ENCODE results near the gene MGMT.

Gene MGMT

DNA sequence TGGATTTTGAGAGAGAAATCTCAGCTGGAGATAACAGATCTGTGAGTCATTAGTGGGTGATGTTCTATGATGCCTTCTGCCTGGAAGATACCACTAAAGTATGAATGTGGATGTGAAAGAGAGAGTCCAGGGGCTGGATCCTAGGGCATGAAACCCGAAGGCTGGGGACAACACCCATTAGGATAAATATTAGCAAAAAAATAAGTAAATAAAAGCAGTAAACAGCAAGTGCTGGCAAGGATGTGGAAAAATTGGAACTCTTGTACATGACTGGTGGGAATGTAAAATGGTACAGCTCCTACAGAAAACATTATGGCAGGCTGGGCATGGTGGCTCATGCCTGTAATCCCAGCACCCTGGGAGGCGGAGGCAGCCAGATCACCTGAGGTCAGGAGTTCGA is 16.6 kb upstream of the MGMT start:
- DNase-seq (ENCODE audit: low read depth in 3 of 3, low spot score in 1 of 3): no peak

DNA sequence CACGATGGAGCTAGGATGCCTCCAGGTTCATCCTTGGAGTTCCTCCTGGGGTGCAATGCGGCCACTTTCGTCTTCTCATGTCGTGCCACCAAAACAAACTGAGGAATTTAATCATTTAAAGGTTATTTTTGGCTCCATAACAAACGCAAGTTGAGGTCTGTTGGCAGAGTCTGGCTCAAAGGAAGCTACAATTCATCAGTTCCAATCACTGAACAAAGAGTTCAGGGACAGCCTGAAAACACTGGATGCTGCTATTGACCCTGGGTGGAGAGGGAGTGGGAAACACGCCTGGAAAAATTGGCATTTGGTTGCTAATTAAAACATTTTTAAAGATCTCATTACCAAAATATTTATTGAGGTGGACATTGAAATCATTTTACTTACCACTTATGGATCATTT is 11.4 kb upstream of the MGMT start:
- DNase-seq (ENCODE audit: low read depth in 3 of 3, low spot score in 1 of 3): no peak

DNA sequence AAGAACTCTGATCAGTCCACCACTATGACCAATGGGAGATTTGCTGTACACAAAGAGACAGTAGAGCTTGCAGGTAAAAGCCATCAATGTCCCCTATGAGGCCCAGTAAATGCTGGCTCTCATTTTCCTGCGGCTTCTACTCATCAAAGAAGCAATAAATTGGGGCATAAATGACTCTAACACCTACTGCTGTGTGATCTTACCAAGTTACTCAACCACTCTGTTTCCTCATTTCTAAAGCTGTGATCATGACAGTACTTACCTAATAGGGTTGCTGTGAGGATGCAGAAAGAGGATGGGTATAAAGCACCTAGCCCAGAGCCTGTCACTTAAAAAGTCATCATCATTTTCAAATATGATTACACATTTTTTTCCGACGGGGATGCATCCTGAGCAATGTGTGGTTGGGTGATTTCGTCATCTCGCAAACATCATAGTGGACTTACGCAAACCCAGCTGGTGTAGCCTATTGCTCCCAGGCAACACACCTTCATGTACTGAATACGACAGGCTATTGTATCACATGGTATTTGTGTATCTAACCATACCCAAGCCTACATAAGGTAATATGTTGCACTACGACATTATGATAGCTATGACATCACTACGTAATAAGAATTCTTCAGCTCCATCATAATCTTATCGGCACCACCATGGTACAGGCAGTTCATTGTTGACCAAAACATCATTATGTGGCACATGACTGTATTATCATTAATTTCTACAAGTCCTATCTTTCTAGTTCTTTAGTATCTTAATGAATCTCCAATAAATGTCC is 7.1 kb upstream of the MGMT start:
- no peak for DNase-seq (ENCODE audit: low read depth in 3 of 3, low spot score in 1 of 3)

DNA sequence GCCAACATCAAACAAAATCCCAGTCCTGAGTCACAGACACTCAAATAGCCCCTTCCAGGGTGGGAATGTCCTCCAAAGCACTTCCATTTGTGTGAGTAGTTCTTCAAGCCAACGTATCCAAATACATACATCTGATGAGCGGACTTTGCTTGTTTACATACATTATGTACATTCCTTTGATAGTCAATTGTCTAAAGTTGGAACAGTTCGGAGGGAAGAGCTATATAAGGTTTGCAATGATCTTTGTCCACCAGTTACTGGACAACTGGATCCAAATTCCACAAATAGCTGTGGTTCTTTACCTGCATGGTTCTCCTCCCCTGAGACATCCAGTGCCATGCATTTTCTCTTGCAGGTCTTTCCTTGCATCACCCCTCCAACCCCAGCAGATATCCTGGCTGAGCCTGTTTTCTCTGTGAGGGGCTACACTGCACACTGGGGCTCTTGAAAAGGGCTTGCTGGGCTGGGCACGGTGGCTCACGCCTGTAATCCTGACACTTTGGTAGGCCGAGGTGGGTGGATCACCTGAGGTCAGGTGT is 4.7 kb upstream of the MGMT start:
- DNase-seq (ENCODE audit: low read depth in 3 of 3, low spot score in 1 of 3): no peak

DNA sequence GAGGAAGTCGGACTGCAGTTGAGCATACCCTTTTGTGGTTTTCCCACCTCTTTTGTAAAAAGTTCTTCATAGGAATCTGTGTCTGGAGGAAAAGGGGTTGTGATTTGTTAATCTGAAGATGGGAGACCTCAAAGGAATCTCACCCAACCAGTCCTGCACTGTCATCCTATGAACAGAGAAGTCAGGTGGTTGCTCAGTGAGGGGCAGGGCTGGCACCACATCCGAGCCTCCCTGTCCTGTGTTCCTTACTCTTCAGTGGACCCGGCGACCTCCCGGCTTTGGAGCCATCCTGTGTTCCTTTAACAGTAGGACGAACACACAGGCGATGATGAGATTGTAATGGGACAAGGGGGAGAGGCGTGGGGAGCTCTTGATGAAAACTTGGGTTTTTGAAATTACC is 2.8 kb upstream of the MGMT start:
- DNase-seq (ENCODE audit: low read depth in 3 of 3, low spot score in 1 of 3): no peak

DNA sequence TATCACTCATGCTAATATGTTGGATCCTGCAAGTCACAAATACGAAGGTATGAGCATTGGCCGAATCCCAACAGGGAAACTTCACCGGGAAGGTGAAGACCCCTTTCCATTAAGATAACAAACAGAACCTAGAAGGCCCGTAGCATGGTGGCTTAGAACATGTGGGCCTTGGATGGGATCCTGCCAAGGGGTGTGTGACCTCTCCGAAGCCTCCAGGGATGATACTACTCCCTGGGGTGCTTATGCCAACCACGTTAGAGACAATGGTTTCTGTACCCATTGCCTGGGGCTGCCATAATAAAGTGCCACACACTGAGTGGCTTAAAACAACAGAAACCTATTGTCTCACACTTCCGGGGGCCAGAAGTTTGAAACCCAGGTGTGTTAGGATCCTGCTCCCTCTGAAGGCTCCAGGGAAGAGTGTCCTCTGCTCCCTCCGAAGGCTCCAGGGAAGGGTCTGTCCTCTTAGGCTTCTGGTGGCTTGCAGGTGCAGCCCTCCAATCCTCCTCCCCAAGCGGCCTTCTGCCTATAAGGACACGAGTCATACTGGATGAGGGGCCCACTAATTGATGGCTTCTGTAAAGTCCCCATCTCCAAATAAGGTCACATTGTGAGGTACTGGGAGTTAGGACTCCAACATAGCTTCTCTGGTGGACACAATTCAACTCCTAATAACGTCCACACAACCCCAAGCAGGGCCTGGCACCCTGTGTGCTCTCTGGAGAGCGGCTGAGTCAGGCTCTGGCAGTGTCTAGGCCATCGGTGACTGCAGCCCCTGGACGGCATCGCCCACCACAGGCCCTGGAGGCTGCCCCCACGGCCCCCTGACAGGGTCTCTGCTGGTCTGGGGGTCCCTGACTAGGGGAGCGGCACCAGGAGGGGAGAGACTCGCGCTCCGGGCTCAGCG is 992 bp upstream of the MGMT start:
- DNase-seq (ENCODE audit: low read depth in 3 of 3, low spot score in 1 of 3): no peak

DNA sequence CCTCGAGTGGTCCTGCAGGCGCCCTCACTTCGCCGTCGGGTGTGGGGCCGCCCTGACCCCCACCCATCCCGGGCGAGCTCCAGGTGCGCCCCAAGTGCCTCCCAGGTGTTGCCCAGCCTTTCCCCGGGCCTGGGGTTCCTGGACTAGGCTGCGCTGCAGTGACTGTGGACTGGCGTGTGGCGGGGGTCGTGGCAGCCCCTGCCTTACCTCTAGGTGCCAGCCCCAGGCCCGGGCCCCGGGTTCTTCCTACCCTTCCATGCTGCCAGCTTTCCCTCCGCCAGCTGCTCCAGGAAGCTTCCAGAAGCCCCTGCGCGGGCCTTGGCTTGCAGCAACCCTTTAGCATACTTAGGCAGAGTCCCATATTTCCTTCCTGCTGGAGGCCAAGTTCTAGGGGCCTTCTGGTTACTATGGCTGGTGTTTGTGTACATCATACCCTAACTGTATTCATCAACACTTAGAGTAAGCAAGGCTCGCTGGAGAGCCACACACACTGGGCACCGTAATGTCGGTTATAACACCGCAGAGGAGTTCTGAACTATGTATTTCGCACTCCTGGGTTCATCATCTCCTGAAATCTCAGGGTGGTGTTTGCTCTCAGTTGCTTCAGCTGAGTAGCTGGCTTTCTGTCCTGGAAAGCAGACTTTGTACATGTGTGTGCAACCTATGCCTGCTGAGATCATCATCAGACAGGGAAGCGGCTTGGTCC is 471 bp downstream of the MGMT start:
- no peak for DNase-seq (ENCODE audit: low read depth in 3 of 3, low spot score in 1 of 3)

DNA sequence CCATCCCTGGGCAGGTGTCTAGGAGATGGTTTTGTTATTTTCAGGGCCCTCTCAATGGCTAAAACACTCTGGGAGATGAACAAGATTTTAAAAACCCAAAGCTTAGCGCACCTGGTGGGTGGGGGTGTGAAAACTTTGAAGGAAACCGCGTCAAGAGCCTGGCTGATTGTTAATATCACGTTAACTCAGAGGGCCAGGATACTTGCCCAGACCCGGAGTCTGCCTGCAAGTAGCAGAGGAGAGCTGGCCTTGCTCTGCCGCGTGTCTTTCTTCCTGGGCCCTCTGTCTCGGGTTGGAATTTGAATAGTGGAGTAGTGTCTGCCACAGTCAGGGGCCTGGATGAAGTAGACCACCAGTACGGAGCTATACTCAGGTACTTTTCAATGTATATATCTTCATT is 1.1 kb downstream of the MGMT start:
- no peak for DNase-seq (ENCODE audit: low read depth in 3 of 3, low spot score in 1 of 3)

DNA sequence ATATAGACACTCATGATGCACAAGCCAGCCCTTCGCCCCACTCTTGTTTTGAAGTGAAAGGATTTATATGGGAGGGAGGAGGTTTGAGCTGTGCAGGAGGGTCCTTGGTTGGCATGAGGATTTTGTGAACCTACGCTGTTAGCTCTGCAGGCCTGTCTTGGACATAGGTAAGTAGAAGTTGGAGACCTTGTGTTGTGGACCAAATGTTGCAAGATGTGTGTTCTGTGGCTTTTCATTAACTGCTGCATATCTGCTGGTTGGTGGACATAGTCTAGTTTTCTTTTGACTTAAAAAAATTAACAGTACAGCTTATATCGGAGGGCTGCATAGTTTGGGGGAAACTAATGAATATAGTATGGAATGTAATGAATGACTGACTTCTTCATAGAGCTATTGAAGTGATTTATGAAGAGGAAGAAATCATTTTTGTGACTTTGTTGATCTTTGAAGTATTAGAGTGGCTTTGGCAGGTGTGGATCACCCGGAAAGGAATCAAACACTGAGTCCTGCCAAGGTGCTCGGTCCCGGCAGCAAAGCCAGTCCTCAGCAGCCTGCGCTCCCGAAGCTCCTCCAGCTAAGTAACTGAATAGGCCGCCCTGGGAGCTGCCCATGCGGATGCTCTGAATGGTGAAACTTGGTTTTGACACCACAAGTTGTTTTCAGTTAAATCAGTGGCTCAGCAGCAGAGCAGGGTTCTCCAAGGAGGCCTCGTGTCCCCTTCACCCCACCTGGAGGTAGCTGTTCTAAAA is 3.2 kb downstream of the MGMT start:
- no peak for DNase-seq (ENCODE audit: low read depth in 3 of 3, low spot score in 1 of 3)

DNA sequence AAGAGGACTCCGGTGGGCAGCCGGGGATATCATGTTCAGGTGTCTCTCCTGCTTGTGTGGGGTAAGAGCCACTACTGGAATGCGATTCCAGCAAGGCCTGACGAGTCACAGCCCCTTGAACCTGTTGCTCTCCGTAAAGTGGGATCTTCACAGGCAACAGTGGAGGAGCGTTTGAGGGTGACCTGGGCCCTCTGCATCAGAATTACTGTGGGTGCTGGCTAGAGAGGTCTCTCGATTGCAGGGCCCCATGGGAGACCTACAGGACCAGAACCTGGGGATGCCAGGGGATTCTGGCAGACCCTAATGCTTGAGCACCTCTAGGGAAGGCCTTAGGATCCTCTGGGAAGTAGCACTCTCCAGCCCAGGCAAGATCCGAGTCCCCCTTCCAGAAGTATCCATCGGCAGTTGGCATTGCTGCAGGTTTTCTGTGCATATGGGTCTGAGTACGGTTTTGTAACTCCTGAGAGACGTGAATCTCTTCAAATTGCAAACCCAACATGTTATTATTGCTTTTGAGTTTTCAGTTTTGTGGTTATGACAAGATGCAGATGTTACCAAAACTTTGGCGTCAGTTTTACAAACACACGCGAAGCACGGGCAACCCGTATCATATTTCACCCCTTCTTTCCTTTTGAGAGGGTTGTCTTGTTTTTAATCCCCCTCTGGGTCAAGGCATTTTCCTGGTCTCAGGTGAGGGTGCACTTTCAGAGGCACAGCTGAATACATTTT is 4.6 kb downstream of the MGMT start:
- no peak for DNase-seq (ENCODE audit: low read depth in 3 of 3, low spot score in 1 of 3)

DNA sequence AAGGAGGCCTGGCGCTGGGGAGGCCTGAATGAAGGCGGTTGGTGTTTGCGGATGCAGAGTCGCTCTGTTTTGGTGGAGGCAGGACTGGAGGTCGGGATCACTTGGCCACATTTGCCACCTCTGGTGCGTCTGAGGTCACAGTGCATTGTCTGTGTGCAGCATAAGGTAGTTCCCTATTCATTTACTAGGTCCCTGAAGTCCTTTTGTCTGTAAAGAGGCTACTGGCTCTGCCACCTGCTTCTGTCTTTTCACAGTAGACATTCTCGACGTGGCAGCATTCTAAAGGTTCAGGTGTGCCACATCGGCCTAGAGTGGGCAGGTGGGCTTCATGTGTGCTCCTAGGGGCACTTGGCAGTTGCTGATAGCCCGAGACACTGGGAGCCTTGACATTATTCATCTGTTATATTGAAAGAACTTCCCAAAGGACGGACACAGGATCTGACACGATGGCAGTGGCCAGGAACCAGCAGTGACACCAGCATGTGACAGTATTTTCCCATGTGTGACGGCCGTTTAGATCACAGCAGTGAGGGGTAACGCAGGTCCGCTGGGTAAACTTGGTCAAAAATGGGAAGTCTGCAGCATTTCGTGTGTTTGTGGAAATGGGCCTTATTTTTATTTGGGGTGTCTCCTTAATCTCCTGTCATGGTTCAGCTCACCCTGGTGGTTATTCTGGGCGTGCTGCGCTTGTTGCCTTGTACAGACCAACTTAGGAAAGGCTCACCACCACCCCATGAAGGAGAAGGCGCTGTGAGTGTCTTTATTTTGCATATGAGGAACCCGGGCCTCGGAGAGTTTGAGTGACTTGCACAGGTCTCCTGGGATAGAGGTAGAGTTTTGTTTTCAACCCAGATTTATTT is 5.9 kb downstream of the MGMT start:
- no peak for DNase-seq (ENCODE audit: low read depth in 3 of 3, low spot score in 1 of 3)

DNA sequence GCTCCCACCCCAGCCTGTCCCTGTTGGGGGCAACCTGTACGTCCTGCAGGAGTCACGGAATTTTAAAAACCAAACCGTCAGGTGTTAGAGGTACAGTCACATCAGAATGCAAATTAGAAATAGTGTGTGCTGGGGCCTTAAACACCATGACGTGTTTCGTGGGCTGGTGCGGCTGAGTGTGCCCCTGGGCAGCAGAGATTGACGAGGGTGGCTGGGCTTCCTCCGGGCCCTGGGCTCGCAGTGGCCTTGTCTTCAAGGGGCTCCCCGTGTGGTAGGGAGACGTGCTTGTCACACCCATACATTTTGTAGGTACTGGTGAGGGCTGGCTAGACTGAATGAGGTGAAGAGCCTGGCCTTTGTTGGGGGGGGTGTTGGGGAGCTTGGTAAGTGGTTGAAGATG is 7.6 kb downstream of the MGMT start:
- DNase-seq (ENCODE audit: low read depth in 3 of 3, low spot score in 1 of 3): no peak

DNA sequence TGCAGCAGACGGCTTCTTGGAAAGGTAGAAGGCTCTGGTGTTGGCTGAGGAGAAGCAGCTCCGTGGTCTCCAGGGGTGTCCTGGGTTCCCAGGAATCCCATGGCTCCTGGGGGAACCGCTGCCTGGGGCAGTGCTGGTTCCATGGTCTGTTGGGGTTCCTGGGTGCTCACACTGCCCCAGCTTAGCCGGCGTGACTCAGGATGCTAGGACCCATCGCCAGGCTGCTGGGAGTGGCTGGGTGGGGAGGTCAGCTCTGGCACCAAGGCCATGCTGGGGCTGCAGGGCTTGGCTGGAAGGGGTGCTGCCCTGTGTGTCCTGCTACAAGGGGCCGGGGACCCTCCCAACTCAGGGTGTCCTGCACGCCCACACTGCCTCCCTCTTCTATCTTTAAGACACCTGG is 9.4 kb downstream of the MGMT start:
- DNase-seq (ENCODE audit: low read depth in 3 of 3, low spot score in 1 of 3): no peak

DNA sequence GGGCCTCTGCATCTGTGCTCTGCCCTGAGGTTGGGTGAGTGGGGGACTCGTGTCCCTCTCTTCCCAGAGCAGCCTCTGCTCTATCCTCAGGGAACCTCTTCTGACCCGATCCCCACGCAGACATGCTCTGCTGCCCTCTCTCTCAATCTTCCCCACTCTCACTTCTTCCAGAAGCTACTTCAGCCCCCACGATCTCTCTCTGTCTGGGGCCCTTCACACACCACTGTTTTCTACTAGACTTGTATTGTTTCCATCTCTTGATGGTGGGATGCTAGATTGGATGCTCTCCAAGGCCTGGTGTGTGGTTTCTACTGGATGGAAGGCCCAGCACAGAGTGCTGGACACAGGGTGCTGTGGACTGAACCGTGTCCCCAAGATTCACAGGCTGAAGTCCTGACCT is 10.0 kb downstream of the MGMT start:
- DNase-seq (ENCODE audit: low read depth in 3 of 3, low spot score in 1 of 3): no peak

DNA sequence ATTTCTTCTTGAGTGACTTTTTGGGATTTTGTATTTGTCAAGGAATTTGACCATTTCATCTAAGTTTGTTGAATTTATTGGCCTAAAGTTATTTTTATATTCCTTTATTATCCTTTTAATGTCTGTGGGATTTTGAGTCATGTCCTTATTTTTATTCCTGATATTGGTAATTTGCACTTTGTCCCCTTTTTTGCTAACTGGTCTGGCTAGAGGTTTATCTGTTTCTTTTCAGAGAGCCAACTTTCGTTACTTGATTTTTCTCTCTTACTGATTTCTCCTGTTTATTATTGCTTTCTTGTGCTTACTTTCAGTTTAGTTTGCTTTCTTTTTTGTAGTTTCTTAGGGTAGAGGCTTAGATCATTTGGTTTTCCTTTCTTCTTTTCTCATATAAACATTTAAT is 14.6 kb downstream of the MGMT start:
- no peak for DNase-seq (ENCODE audit: low read depth in 3 of 3, low spot score in 1 of 3)

DNA sequence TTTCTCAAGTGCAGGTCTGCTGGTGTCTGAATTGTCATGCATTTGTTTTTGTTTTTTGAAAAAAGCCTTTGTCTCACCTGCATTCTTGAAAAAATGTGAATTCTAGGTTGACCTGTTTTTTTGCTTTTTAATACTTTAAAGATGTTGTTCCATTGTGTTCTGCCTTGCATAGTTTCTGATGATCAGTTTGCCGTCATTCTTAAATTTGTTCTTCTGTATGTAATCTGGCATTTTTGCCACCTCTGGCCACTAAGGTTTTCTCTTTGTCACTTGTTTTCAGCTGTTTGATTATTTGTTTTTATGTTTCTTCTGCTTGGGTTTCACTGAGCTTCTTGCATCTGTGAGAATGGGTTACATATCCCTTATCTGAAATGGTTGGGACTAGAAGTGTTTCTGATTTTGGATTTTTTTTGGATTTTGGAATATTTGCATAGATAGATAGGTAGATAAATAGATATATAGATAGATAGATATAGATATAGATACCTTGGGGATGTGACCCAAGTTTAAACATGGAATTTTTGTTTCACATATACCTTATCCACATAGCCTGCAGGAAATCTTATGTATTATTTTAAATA is 16.5 kb downstream of the MGMT start:
- DNase-seq (ENCODE audit: low read depth in 3 of 3, low spot score in 1 of 3): no peak

DNA sequence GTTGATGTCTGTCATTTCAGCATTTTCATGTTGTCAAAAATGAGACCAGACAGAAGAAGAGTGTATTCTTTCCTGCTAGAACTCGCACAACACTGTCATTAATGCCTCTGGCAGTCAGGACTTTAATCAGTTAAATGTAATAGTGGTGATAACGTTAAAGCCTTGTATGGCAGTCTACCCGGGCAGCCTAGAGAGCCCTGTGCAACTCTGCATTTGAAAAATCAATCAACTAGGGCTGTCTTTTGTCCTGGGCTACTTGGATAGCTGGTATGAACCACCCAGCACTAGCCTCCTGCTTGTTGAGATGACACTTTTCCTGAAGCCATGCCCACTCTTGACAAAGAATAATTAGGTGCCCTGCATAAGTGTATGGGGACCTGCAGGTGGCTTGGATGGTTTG is 19.8 kb downstream of the MGMT start:
- DNase-seq (ENCODE audit: low read depth in 3 of 3, low spot score in 1 of 3): no peak

DNA sequence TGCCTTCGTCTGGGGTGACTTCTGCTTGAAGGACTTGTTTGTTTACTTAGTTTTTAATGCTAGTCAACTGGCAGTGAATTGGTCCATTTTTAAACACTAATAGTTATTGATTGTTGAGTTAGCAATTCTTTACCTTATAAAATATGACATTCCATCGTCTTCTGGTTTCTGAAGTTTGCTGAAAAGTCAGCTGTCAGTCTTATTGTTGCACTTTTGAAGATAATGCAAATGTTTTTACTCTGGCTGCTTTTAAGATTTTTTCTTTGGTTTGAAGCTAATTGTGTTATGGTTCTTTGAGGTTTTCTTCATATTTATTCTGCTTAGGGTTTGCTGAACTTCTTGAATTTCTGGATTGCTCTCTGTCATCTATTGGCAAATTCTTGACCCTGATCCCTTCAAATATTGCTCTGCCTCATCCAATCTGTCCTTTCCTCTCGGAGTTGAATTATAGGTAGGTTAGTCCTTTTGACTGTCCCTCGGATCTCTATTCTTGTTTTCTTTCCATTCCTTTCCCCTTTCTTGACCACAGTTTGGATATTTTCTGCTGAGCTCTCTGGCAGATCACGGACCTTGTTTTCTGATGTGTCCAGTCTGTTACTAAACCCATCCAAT is 24.2 kb downstream of the MGMT start:
- no peak for DNase-seq (ENCODE audit: low read depth in 3 of 3, low spot score in 1 of 3)

DNA sequence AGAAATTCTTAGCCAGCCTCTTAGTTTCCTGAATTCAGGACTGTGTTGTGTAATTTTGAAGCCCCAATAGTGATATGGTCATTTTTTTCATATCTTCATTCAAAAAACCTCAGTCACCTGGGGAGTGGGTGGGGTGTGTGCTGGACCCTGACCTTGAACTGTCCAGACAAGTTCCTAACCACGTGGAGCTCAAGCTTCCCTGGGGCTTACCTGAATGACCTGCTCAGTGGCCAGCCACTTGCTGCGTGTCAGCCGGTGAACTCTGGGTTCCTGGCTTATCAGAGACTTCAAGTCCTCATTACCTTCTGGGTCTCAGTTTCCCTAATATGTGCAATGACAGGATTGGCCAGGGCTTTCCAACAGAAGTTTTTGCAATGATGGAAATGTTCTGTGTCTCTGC is 27.1 kb downstream of the MGMT start:
- DNase-seq (ENCODE audit: low read depth in 3 of 3, low spot score in 1 of 3): no peak

All from stimulated activated CD4-positive, alpha-beta T cell treated with anti-CD3 and anti-CD28 coated beads, TNF-alpha, amount 100 ng/mL, for 1 hour (primary cell).